ENCODE data around the gene INPPL1.

DNA sequence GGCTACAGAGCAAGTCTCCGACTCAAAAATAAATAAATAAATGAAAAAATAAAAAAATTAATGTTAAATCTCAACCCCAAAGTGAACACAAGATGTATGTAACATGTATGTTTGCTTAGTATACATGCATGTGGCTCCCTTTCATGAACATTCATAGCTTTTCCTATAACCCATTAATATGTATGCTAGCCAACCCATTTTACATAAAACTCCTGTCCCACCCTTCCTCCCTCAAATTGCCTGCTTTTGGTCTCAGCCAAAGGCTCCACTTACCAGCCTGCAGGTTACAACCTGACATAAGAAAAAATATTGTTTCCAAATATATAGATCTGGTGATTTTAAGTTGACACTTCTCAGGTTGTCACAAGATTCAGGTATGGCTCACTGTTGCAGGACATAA, 36.3 kb upstream of the INPPL1 start:
- TF ChIP-seq CTCF (optimal IDR thresholded peaks at IDR 0.05 in 1 of 3, IDR thresholded peaks at IDR 0.05 in 1 of 3, conservative IDR thresholded peaks at IDR 0.05 in 1 of 3; ENCODE audit: extremely low read depth in 1 of 3, insufficient read depth in 2 of 3, low read length in 3 of 3) (no peak), EZH2 (IDR thresholded peaks at IDR 0.05; ENCODE audit: low read length) (no peak)
